Adipocyte (in vitro differentiated cells): ENCODE measurements around the gene ENTHD1.

ENCODE experiments used
- DNase-seq: peaks from one replicate; pipeline ENCODE4 v3.0.0-alpha.2; 2015; ENCODE audit warnings: low read depth
- H3K27me3 ChIP-seq: replicated peaks from 2 replicates; pipeline ENCODE4 v1.7.0; 2013; ENCODE audit warnings: mild to moderate bottlenecking, low read length, moderate library complexity; ENCODE audit not compliant: control insufficient read depth, insufficient read depth
- H3K36me3 ChIP-seq: 2 replicates; pipeline ENCODE4 v1.7.0; 2013; ENCODE audit warnings: low read length, mild to moderate bottlenecking, moderate library complexity; ENCODE audit not compliant: control insufficient read depth, insufficient read depth, severe bottlenecking
- H3K4me1 ChIP-seq: 2 replicates; pipeline ENCODE4 v1.7.0; 2013; ENCODE audit warnings: mild to moderate bottlenecking, low read length, moderate library complexity; ENCODE audit not compliant: control insufficient read depth, insufficient read depth
- H3K4me3 ChIP-seq: 2 replicates; pipeline ENCODE4 v1.7.0; 2013; ENCODE audit warnings: mild to moderate bottlenecking, low read length, moderate library complexity
- H3K9ac ChIP-seq: 2 replicates; pipeline ENCODE4 v1.7.0; 2013; ENCODE audit warnings: mild to moderate bottlenecking, low read length, moderate library complexity
- H3K9me3 ChIP-seq: 2 replicates; pipeline ENCODE4 v1.7.0; 2013; ENCODE audit warnings: mild to moderate bottlenecking, low read length, moderate library complexity; ENCODE audit not compliant: control insufficient read depth

Gene ENTHD1

DNA sequence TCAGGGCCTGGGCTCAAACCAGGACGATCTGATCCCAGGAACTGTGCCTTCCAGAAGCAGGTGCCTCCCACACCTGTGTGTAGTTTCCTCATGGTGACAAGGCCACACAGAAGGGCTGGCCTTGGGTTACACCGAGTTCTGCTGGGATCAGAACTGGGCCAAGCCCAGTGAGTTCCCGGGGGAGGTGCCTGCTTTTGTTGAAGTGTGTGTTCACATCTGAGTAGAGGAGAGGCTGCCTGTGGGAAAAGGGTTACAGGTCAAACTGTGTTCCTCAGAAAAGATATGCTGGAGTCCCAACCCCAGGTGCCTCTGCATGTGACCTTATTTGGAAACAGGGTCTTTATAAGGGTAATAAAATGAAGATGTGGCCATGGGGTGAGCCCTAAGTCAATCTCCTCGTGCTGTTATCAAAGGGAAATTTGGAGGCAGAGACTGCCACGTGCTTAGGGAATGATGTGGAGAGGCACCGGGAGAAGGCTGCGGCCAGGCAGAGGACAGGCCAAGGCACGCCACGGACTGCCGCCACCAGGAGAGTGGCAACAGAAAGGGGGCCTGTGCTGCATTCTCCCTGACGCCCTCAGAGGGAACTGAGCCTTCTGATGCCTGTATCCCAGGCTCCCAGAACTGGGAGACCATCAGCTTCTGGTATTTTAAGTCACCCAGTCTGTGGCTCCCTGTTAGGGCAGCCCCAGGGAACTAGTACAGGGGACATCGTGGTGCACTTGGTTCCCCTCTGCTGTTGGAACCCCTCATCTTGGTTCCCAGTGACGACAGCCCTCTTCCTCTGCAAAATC is 164.2 kb downstream of the ENTHD1 start:
- no peaks in the 10 kb centered on the region for H3K4me1 ChIP-seq
- no peak overlapping the region for H3K4me3 ChIP-seq
- H3K9me3 ChIP-seq: no peaks in the 10 kb centered on the region
- peaks cover 65% of the 10 kb centered on the region for H3K27me3 ChIP-seq
- DNase-seq: no peak
- no peaks in the 10 kb centered on the region for H3K36me3 ChIP-seq
- no peak overlapping the region for H3K9ac ChIP-seq

DNA sequence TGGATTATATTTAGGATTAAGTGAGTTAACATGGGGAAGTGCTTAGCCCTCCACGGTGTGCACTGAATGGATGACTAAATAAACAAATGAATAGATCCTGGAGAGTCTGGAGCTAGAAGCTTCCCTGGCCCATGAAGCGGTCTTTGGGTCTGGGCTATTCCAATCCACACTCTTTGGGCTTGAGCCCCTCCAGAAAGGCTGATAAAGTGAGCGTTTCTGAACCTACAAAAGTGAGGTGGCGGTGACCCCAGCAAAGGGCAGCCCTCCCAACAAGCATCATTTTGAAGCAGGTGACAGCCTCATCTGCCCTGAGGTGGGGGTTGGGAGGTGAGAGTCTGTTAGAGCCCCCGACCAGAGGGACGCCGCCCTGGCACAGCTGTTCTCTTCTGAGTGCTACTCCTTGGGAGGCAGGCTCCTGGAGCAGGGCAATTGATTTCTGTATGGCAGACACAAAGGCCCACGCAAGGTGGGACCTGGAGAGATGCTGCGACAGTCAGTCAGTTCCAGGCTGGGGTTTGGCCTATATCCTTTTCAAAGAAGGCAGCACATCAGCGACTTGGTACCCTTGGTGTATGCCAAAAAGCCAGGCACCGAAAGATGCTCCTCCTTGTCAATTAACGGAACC is 165.2 kb downstream of the ENTHD1 start:
- no peaks in the 10 kb centered on the region for H3K4me1 ChIP-seq
- no peak for DNase-seq
- H3K27me3 ChIP-seq: peaks cover 63% of the 10 kb centered on the region
- H3K4me3 ChIP-seq: no peak overlapping the region
- no peak overlapping the region for H3K9ac ChIP-seq
- no peaks in the 10 kb centered on the region for H3K36me3 ChIP-seq
- H3K9me3 ChIP-seq: no peaks in the 10 kb centered on the region

DNA sequence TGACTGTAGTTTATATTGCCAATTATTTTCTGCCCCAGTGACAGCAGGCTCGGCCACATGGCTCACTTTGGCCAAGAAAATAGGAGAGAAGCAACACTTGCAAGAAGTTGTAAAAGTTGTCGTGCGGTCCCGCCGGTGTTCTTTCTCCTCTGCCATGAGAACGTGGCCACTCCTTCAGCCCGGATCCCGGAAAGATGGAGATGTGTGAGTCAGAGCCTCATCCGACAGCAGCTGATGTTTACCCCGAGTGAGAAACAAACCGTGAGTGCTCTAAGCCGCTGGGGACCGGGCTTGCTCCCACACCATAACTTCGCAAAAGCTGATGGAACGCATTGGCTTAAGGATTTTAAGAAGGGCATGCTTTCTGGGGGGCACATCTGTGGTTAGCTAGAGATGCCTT is 166.0 kb downstream of the ENTHD1 start:
- Histone ChIP-seq H3K36me3 (no peaks in the 10 kb centered on the region), H3K9me3 (no peaks in the 10 kb centered on the region), H3K4me1 (no peaks in the 10 kb centered on the region), H3K27me3 (peaks cover 62% of the 10 kb centered on the region), H3K9ac (no peak overlapping the region), H3K4me3 (no peak overlapping the region)
- no peak for DNase-seq

DNA sequence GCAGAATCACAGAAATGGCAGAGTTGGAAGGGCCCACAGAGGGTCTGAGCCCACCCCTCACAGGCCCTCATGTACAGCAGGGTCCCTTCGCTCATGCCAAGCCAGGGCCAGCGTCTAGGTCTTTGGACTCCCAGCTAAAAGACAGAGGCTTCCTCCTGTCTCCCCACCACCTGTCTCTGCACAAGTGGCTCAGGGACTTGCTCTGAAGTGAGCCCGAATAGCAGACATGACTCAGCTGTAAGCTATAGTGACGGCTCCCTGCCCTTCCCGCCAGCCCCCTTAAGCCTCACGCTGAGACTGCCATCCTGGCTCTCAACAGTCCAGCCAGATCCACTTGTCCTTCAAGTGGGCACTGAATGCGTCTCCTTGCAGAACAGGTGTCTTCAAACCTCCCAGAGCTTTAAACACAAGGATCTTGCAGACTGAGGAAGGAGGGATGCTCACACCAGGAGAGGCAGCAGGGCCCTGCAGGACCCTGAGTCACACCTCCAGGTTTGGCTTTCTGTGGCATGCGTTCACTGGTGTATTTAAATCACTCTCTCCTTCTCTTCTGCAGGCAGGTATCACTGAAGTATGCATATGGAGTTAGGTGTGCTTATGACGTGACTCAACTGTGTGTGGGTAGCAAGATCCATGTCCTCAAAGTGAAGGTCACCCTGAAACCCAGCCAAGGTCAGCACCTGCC is 168.1 kb downstream of the ENTHD1 start:
- Histone ChIP-seq H3K9me3 (no peaks in the 10 kb centered on the region), H3K4me1 (no peaks in the 10 kb centered on the region), H3K27me3 (peaks cover 64% of the 10 kb centered on the region), H3K4me3 (no peak overlapping the region), H3K36me3 (no peaks in the 10 kb centered on the region), H3K9ac (no peak overlapping the region)
- DNase-seq: no peak

DNA sequence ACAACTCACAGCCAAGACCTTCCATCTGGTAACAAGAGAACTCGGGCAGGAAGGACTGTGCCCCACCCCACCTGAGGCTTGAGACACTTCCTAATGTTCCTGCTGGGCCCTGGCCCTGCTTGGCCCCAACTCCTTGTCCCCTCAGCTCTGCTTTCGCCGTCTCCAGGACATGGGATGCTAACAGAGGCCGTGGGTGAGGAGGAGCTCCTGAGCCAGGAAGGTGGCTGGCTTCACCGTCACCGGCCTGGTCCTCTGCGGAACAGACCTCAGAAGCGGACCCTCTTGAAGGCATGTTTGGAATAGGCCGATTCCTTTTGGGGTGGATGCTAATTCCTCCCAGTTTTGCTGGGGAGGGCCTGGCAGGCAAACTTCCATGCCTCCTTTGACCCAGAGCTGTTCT is 168.7 kb downstream of the ENTHD1 start:
- Histone ChIP-seq H3K4me1 (no peaks in the 10 kb centered on the region), H3K9me3 (no peaks in the 10 kb centered on the region), H3K4me3 (no peak overlapping the region), H3K27me3 (peaks cover 67% of the 10 kb centered on the region), H3K36me3 (no peaks in the 10 kb centered on the region), H3K9ac (no peak overlapping the region)
- DNase-seq: no peak

DNA sequence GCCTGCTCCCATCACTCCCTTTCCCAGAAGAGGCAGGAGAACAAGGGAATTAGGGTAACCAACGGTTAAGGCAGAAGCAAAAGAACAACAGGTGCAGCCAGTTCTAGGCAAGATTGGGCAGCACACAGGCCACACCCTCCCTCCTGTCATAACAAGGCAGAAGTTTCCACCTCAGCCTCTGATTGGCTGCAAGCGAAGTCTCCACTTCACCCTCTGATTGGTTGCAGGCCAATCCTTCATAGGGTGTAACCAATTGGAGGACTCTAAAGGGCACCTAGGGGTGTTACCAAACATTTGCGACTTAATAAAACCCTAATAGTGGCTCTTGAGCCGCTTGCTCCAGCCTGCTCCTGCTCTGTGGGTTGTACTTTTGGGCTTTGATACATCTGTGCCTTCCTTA is 169.2 kb downstream of the ENTHD1 start:
- Histone ChIP-seq H3K9ac (no peak overlapping the region), H3K4me1 (no peaks in the 10 kb centered on the region), H3K9me3 (no peaks in the 10 kb centered on the region), H3K4me3 (no peak overlapping the region), H3K27me3 (peaks cover 64% of the 10 kb centered on the region), H3K36me3 (no peaks in the 10 kb centered on the region)
- DNase-seq: no peak

DNA sequence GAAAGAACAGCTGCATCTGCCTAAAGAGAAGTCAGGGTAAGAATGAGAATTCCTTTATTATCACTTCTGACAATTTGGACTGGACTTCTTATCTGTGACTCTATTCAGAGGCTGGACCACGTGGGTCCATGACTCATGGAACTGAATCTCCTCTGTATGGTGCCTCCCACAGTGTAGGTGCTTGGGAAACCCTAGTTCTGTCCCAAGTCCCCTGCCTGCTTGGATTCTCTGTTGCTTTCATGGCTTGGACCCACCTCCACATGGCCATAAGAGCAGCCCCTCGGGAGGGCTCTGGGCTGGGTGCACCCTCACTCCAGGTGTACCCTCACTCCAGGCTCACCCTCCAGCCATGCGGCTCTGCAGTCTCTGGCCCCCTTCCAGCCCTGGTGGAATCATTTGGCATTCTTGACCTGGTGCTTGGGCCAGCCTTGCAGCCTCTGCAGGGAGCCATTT is 169.6 kb downstream of the ENTHD1 start:
- Histone ChIP-seq H3K9me3 (no peaks in the 10 kb centered on the region), H3K9ac (no peak overlapping the region), H3K36me3 (no peaks in the 10 kb centered on the region), H3K4me1 (no peaks in the 10 kb centered on the region), H3K27me3 (peaks cover 69% of the 10 kb centered on the region), H3K4me3 (no peak overlapping the region)
- DNase-seq: no peak

DNA sequence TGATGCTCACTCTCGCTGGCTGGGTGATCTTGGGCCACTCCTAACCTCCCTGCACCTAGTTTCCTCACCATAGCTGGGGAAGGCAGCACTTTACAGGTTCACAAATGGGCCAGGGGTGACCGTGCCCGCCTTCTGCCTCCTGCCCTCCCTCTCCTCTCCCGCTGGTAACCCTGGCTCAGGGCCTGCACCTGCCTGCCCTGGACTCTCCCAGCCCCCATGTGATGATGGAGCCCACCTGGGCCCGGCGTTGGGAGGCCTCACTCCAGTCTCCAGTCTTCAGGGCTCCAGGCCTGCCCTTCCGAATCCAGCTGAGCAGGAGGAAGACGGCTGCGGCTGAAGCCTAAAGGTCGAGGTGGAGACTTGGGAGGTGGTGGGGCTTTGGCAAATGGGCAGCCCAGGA is 170.1 kb downstream of the ENTHD1 start:
- no peak overlapping the region for H3K9ac ChIP-seq
- H3K36me3 ChIP-seq: no peaks in the 10 kb centered on the region
- H3K9me3 ChIP-seq: no peaks in the 10 kb centered on the region
- peaks cover 68% of the 10 kb centered on the region for H3K27me3 ChIP-seq
- H3K4me3 ChIP-seq: no peak overlapping the region
- H3K4me1 ChIP-seq: no peaks in the 10 kb centered on the region
- DNase-seq: no peak

DNA sequence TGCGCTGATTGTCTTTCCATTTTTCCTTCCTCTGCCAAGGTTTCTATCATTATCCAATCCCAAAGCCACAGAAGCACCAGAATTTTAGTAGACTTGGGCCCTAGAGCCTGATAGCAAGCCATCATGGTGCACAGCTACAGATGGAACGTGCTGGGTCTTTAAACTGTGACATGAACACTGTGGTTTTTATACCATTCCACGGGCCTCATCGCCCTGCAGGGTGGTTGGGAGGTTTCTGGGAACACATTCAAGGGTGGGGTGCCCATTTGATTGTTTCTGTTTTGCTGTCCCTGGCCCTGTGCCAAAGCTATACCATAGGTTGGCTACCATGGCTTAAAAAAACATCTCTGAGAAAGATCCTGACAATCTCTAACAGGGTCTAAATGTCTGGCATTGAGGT is 171.1 kb downstream of the ENTHD1 start:
- Histone ChIP-seq H3K9ac (no peak overlapping the region), H3K4me3 (no peak overlapping the region), H3K4me1 (no peaks in the 10 kb centered on the region), H3K27me3 (peaks cover 68% of the 10 kb centered on the region), H3K9me3 (no peaks in the 10 kb centered on the region), H3K36me3 (no peaks in the 10 kb centered on the region)
- no peak for DNase-seq

DNA sequence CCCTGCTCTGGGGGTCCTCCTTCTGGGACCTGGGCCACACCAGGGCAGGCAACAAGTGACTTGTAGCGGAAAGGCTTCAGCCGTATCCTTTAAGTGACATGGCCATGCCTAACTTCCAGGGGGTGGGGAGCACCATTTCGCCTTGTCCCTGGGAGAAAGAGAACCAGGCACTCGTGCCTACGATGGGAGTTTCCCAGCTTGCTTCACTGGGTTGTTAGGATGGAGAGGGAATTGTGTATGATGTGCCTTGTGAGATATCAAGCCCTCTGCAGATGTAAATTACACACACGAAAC is 171.6 kb downstream of the ENTHD1 start:
- no peak overlapping the region for H3K9ac ChIP-seq
- no peaks in the 10 kb centered on the region for H3K9me3 ChIP-seq
- no peaks in the 10 kb centered on the region for H3K36me3 ChIP-seq
- DNase-seq: no peak
- H3K27me3 ChIP-seq: peaks cover 67% of the 10 kb centered on the region
- H3K4me1 ChIP-seq: no peaks in the 10 kb centered on the region
- no peak overlapping the region for H3K4me3 ChIP-seq

DNA sequence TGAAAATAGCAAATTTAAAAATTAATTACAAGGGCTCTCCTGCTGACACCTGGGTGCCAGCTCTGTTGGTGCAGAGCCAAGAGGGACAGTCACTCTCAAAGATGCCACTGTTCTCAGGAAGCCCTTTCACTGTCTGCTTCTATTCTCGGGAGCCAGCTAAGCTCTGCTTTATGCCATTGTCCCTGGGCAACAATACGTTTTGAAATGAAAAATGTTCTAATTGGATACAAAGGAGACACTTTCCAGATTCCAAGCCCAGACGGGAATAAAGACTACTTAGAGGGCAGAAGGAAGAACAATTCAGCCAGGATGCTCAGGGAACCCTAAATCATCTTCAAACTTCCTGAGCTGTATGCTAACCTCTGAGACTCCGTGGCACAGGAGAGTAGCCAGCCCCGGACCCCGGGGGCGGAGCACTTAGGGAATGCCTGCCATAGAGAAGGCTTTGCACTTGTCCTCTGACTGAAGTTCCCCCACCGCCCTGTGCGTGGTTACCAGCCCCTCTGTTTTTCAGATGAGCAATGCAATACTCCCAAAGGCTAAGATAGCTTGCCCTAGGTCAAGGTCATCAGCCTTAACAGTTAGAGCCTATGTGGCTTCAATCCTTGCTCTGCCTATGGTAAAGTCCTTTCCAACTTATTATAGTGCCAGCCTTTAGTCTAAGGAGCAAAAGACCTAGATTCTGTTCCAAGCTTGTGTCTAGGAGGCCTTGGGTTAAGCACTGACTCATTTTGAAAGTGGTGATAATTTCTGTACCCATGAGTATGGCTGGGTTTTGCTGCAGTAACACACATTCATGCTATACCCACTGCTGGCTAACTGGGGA is 172.1 kb downstream of the ENTHD1 start:
- DNase-seq: no peak
- H3K4me3 ChIP-seq: no peak overlapping the region

More for the DNA sequence above, 172.1 kb downstream of the ENTHD1 start:
- H3K36me3 ChIP-seq: no peaks in the 10 kb centered on the region
- peaks cover 62% of the 10 kb centered on the region for H3K27me3 ChIP-seq
- H3K9me3 ChIP-seq: no peaks in the 10 kb centered on the region
- no peak overlapping the region for H3K9ac ChIP-seq
- H3K4me1 ChIP-seq: no peaks in the 10 kb centered on the region
